ENCODE measurements around the gene CCDC152.
"Not testable (repeated sequence)": the region's sequence is repeated elsewhere in the genome, so short reads cannot be mapped to it uniquely, and the experiment has no call there.

Gene CCDC152

GRCh38 chr5:42756606-42757601, at the start of gene CCDC152:
TSS of gene CCDC152 (plus strand) at chr5:42756818. CDS start at chr5:42759122, 2,304 bp downstream.
- no peak within 1 kb of the TSS for H3K27ac ChIP-seq
- no peak for TF ChIP-seq CTCF (IDR thresholded peaks at IDR 0.05)
- no peak for TF ChIP-seq ZFX (IDR thresholded peaks at IDR 0.05; ENCODE audit: borderline replicate concordance)

- no peak overlapping the region for H3K27ac ChIP-seq
- no peak for TF ChIP-seq ZFX (IDR thresholded peaks at IDR 0.05; ENCODE audit: borderline replicate concordance)
- no peak for TF ChIP-seq CTCF (IDR thresholded peaks at IDR 0.05)
These were observed 40.8 kb upstream of the CCDC152 start for GRCh38 chr5:42715785-42716184.

- no peak overlapping the region for H3K27ac ChIP-seq
- TF ChIP-seq ZFX (IDR thresholded peaks at IDR 0.05; ENCODE audit: borderline replicate concordance) = no peak
- no peak for TF ChIP-seq CTCF (IDR thresholded peaks at IDR 0.05)
These were observed 38.0 kb upstream of the CCDC152 start for GRCh38 chr5:42718591-42718990.

GRCh38 chr5:42719034-42719433, 37.6 kb upstream of the CCDC152 start:
- TF ChIP-seq ZFX (IDR thresholded peaks at IDR 0.05; ENCODE audit: borderline replicate concordance) (no peak), CTCF (IDR thresholded peaks at IDR 0.05) (no peak)
- no peak overlapping the region for H3K27ac ChIP-seq

- no peak overlapping the region for H3K27ac ChIP-seq
- no peak for TF ChIP-seq ZFX (IDR thresholded peaks at IDR 0.05; ENCODE audit: borderline replicate concordance)
- TF ChIP-seq CTCF (IDR thresholded peaks at IDR 0.05) = no peak
These were observed 36.4 kb upstream of the CCDC152 start for GRCh38 chr5:42720251-42720650.

- no peak overlapping the region for H3K27ac ChIP-seq
- no peak for TF ChIP-seq CTCF (IDR thresholded peaks at IDR 0.05)
- no peak for TF ChIP-seq ZFX (IDR thresholded peaks at IDR 0.05; ENCODE audit: borderline replicate concordance)
These were observed 35.1 kb upstream of the CCDC152 start for GRCh38 chr5:42721484-42721883.

GRCh38 chr5:42734531-42735058, 22.0 kb upstream of the CCDC152 start:
- H3K27ac ChIP-seq = not testable (repeated sequence)

All from 22Rv1 (cell line).